ENCODE measurements around the gene LCN2. TPM values are rescaled to one million over a fixed set of nuclear protein-coding genes. Genes with fewer than 3 reads are reported as not detected.

Gene LCN2
- total and polyA plus RNA-seq, 2 experiments from 2014 or later: 2.0 TPM; not detected in 1

GRCh38 chr9:128175726-128176125 lies 26.5 kb downstream of the LCN2 start:
- Histone ChIP-seq H3K4me2 (no peak overlapping the region), H3K79me2 (replicated peaks; ENCODE audit: insufficient read depth) (no peaks in the 10 kb centered on the region), H3K4me3 (no peak overlapping the region), H3F3A (replicated peaks; ENCODE audit: low read depth) (no peaks in the 10 kb centered on the region), H2AFZ (no peak overlapping the region), H3K9me2 (ENCODE audit: insufficient read depth) (no peaks in the 10 kb centered on the region), H3K4me1 (ENCODE audit: insufficient read depth) (no peaks in the 10 kb centered on the region), H3K27ac (ENCODE audit: low read depth) (no peak overlapping the region), H3K27me3 (ENCODE audit: insufficient read depth) (no peaks in the 10 kb centered on the region), H4K20me1 (replicated peaks; ENCODE audit: insufficient read depth) (0 out of 2 replicates have a peak, but pooled peaks cover 6% of the 10 kb centered on the region), H3K36me3 (ENCODE audit: insufficient read depth) (peaks cover 3% of the 10 kb centered on the region; the same call in 1 of the 2 replicates)
- Mint-ChIP-seq H3K9me3 (no peaks in the 10 kb centered on the region; the same call in 2 of the 3 replicates), H3K27ac (no peak overlapping the region), H3K27me3 (ENCODE audit: insufficient read depth, low read depth, poor library complexity) (peaks cover 3% of the 10 kb centered on the region), H3K36me3 (ENCODE audit: low read depth) (peaks cover 46% of the 10 kb centered on the region), H3K4me3 (no peak overlapping the region), H3K4me1 (no peaks in the 10 kb centered on the region)
- TF ChIP-seq ETS1 (IDR thresholded peaks at IDR 0.05) (no peak), ZNF331 (CRISPR knock-in tag; IDR thresholded peaks at IDR 0.05; ENCODE audit: low read depth) (no peak), JUNB (IDR thresholded peaks at IDR 0.05; ENCODE audit: unreplicated experiment) (no peak), CREB1 (CRISPR knock-in tag; IDR thresholded peaks at IDR 0.05; ENCODE audit: low read depth) (no peak), CTCF (conservative IDR thresholded peaks at IDR 0.05; ENCODE audit: low read depth in 2 of 2) (no peak), NANOG (IDR thresholded peaks at IDR 0.05; ENCODE audit: borderline replicate concordance) (no peak), POLR2AphosphoS5 (IDR thresholded peaks at IDR 0.05; ENCODE audit: low read depth) (no peak), ZNF462 (CRISPR knock-in tag; IDR thresholded peaks at IDR 0.05) (no peak), REST (IDR thresholded peaks at IDR 0.05; ENCODE audit: unreplicated experiment) (no peak), EZH2 (IDR thresholded peaks at IDR 0.05; ENCODE audit: low read depth, unreplicated experiment) (no peak), STAT1 (IDR thresholded peaks at IDR 0.05; ENCODE audit: unreplicated experiment) (no peak), ZNF114 (CRISPR knock-in tag; IDR thresholded peaks at IDR 0.05) (no peak)
- DNase-seq (ENCODE audit: low spot score) (no peak), ATAC-seq (no peak; the same call in 2 of the 3 replicates)

All from GM23338 (cell line).